ENCODE results near the gene ACSS1.

The ACSS1 gene

DNA sequence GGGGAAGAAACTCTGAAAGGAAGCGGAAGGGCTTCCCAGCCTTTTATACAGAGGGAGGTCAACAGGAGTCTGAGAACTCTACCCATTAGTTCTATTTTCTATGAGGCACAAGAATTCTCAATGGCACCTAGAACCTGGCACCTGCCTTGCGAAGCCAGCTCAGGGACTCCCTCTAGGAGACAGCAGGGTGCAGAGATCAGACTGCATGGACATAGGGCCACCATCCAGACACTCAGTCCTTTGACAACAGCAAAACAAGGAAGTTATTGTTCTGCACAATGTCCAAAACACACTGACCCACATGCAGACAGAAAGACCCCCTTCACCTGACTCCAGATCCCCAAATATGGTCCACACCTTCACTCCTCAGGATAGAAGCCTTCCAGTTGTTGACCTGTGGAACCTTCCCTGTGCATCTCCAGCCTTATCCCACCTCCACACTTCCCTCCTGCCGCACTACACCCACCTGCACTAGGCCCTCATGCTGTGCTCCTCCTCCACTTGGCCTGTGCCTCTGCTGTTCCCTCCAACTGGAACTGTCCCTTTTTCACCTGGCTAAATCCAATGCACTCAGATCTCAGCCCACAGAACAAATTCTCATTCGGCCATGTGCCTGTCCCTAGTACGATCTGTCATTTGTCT, 27.8 kb downstream of the ACSS1 start:
- DNase-seq = no peak

DNA sequence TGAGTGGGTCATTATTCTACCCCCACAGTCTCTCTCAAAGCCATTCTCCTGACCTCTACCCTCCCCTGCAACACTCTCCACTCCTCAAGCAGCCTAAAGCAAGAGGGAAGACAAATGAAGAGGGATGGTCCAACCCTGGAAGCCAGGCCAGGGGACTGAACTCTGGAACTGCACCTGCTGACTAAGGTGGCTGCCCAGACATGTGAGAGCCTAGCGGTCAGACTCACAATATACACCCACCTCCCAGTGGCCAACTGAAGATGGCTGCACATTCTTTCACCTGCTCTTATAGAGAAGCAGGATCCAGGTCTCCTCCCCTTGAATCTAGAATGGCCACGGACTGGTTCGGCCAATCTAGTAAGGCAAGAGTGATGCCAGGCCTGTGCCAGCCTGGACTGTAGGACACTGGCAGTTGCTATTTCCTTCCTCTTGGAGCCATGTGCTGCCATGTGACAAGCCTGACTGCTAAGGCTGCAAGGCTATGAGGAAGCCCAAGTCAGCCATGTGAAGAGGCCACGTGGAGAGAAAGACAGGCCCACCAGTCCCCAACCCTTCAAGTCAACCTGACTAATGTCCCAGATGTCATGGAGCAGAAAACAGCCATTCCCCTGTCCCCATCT, 31.8 kb downstream of the ACSS1 start:
- DNase-seq = no peak

DNA sequence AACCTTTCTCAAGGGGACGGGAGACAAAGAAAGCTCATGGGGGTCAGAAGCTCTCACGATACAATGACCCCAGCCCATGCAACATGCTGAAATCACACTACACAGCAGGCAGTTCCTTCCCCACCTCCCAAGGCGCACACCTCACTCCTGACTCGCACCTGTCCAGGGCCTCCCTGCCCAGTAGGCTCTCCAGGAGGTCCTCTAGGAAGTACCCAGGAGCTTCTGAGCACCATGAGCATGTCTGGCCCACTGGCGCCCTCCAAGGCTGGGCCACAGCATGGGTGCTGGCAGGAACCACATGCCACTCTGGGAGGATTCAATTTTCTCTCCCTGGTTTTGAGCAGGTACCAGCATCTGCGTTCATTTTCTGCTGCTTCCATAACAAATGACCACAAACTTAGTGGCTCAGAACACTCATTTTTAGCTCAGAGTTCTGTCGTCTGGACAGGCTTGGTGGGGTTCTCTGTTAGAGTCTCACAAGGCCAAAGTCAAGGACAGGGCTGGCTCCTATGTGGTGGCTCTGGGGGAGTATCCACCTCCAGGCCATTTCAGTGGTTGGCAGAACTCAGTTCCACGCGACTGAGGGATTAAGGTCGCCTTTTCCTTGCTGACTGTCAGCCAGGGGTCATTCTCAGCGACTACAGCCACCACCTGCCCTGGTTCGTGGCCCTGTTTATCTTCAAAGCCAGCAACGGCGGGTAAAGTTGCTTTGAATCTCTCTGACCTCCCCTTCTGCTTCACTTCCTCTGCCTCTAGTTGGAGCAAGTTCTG, 32.7 kb downstream of the ACSS1 start:
- DNase-seq = no peak

DNA sequence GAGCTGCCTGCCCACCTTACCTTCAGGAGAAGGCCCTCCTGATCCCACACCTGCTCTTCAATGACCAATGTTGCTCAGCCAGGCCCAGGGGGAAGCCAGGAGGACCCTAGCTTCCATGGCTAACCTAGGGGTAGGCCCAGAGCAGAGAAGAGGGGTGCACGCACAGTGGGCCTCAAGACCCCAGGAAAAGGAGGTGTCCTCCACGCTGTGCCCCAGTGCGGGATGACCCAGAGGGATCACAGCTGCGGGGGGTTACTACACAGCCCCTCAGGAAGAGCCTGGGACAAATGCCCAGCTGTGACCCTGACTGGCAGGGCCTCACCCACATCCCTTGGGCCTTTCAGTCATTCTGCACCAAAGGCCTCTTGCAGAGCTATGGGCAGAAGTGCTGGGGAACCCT, 33.8 kb downstream of the ACSS1 start:
- no peak for DNase-seq

DNA sequence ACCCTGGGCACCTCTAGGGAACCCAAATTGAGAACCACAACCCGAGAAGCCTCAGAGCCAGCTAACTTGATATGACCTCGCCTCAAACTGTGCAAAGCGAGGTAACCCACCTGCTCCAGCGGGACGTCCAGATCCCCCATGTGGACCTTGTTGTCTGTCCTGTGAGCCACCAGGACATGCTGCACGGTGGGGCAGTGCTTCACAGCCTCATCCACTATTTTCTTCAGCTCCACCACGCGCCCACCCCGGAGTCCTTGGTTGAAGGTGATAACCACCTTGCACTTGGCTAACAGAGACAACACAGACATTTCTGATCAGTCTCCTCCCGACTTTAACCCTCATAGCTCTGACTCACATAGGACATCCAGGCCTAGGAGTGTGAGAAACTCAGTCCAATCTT, 34.6 kb downstream of the ACSS1 start:
- DNase-seq = no peak

DNA sequence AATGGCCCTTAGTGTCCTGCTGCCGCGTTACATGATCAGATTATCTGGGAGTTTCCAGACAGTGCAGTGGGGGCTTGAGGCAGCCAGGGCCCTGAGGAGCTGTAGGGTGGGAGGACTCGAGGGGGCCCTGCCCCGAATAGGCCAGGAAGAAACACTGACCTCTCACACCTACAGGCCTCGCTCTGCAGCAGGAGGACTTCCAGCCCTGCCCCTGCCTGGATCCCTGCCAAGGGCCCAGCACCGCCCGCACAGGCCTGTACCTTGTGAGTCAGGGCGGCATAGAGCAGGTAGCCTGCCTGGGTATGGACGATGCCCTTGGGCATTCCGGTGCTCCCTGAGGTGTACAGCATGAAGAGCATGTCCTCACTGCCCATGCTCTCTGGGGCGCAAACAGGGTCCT, 35.3 kb downstream of the ACSS1 start:
- DNase-seq = peak; percentile 66

DNA sequence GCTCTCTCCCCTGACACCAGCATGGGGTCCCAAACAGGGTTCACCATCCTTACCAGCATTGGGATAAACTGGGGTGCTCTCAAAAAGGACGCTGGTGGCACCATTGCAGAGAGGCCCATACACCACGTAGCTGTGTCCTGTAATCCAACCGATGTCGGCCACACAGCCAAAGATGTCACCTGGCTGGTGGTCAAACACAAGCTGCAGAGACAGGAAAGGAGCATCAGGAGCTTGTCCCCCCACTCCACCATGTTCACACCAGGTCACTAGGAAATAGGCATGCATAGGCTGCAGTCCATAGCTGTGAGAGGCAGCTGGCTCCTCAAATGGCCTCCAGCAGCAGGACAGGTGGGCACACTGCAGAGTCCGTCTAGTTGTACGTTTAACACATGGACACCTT, 36.6 kb downstream of the ACSS1 start:
- DNase-seq = no peak

DNA sequence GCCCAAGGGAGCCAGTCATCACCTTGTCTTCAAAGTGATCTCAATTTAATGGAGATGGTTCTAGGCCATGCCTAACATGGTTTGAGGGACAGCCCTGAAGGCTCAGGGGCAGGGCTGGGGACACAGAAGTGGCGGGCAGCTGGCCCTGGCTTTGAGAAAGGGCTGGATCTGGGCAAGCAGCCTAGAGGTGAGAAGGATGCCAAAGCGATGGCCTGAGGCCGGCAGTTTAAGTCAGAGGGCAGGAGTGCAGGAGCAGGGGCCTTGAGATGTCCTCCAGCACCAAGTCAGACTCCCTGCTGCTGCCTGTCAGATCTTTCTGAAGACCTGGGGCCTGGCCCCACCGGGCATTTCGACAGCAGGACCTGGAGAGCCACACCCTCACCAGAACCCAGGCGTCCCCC, 37.0 kb downstream of the ACSS1 start:
- no peak for DNase-seq

DNA sequence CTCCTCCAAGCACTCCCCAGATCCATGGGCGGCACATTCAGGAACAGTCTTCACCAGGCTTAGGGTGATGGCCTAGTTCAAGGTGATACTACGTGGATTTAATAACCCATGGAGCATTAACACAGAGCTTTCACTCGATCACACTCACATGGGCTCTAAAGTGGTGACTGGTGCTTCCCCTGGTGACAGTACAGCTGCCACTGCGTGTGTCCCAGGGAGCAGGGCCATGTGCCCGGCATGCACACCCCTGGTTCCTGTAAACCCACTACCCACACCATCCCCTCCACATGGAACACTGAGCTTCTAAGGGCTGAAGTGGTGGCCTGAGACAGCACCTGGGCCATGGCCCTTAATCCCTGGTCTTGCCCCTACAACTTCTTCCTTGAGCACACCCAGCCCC, 37.6 kb downstream of the ACSS1 start:
- no peak for DNase-seq

DNA sequence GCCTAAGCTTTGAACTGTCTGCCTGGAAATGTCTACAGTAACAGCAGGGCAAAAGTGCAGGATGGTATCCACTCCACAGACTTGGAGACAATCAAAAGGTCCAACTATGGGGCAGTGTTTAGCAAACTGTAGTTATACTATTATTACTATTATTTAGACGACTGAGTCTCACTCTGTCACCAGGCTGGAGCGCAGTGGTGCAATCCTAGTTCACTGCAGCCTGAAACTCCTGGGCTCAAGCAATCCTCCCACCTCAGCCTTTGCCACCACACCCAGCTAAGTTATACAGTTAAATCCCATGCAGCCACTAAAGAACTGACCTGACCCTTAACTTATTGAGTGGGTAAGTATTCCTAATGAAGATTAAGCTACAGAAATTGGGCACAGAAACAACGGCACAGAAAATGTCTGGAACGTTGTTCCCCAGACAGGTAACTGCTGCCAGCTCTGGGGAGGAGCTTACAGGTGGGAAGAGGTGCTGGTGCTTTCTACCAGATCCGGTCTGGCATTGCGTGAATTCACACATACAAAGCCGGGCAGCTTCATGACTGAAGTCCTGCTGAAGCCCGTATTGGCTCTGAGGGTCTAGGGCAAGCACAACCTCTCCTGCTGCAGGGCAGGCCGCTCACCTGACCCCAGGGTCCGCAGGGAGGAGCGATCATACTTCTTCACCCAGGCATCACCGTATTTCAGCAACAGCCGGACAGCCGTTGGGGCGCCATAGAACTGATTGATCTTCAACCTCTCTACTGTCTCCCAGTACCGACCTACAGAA, 38.4 kb downstream of the ACSS1 start:
- no peak for DNase-seq

DNA sequence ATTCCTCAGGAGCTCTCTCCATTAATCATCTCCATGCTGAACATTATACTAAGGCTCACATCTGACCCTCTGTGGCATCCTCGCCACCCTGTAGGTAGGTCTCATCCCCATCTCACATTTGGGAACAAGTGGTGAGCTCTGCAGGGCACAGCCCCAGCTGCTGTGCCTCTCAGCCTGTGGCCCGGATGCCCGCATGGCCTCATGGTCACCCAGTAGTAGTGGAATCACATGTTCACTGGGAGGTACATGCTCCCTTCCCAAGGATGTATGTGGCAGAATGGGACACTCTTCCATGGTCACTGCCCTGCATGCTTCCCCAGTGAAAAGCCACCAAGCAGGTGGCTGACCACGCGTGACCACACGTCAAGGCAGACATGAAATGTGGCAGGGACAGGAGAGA, 39.1 kb downstream of the ACSS1 start:
- DNase-seq = no peak

DNA sequence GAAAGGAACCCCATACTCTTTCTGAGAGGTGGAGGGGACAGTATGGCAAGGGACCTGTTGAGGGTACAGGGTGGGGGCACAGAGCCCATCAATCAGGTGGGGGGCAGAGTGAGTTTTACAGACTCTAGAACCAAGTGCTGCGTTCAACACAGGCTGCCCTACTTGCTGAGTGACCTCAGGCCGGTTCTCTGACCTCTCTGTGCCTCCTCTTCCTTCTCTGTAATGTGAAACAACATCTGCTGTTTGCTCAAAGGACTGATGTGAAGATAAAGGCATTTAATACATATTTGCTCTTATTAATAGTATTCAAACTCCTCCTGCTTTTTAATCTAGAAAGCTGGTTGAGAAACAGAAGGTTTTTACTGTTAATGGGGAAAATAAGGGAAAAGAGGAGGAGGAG, 39.5 kb downstream of the ACSS1 start:
- DNase-seq = no peak

DNA sequence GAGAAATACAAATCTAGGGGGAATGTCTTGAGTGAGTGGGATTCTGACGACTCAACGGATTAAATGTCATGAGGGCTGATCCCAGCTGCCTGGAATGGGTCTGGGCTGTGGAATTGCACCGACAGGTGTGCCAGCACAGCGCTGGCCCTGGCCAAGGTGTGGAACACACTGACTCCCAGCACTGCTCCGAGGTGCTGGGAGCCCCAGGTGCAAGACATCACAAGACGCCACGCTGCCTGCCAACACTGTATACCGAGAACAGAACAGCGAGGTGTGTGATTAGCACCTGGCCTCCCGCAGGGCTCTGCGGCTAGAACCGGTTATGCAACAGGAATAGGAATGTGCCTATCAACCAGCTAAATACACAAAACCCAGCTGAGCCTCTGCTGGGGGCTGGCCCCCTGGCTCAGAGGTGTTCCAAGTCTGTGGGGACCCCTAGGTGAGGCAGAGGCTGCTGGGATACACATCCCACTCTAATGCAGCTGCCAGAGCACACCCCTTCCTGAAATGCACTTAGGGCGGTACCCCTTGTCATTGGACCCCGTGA, 40.6 kb downstream of the ACSS1 start:
- DNase-seq = peak; percentile 99

DNA sequence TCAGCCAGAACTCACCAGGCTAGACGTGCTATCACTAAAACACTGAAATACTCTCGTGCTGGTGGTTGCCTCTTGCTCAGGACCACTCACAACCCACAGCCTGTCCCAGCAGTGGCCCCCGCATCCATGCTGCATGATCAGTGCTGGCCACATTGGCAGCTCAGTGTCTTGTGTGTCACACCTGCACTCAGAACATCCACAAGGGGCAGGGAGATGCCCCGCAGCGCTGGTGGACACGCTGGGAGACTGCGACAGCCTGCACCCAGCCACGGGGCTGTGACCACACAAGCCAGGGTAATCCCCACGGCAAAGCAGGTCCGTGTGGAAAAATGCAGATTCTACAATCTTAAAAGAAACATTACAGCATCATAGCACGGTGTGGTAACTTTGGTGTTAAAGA, 41.5 kb downstream of the ACSS1 start:
- DNase-seq = no peak

DNA sequence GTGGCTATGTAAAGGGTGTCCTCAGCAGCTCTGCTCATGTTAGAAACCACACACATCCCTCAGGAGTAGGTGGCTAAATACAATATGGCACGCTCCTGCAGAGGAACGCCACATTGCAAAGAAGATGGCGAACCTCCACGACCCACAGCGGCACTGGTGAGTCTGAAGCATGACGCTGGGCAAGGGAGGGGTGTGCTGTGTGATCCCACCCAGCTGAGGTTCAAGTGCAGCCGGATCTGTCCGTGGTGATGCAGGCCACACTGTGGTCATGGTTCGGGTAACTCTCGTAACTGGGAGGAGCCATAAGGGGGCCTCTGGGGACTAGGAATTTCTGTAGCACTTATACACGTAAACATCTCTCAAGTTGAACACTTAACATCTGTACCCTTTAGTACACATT, 42.0 kb downstream of the ACSS1 start:
- DNase-seq = peak; percentile 78

DNA sequence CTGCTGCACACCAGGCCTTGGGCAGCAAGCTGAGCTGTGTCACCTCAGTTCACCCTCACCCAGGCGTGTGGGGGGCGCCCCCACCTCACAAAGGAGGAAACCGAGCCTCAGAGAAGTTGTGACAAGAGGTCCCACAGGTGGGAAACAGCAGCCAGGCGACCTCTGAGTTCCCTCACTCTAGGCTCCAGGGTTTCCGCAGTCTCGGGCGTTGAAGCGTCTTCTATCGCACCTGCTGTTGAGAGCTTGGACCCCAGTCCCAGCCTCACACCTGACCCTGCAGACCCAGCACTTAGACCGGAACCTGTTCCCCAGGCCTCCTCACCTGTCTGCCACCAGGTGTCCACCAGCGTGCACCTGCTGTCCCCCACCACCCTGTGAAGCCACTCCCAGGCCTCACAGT, 43.1 kb downstream of the ACSS1 start:
- DNase-seq = peak; percentile 86

DNA sequence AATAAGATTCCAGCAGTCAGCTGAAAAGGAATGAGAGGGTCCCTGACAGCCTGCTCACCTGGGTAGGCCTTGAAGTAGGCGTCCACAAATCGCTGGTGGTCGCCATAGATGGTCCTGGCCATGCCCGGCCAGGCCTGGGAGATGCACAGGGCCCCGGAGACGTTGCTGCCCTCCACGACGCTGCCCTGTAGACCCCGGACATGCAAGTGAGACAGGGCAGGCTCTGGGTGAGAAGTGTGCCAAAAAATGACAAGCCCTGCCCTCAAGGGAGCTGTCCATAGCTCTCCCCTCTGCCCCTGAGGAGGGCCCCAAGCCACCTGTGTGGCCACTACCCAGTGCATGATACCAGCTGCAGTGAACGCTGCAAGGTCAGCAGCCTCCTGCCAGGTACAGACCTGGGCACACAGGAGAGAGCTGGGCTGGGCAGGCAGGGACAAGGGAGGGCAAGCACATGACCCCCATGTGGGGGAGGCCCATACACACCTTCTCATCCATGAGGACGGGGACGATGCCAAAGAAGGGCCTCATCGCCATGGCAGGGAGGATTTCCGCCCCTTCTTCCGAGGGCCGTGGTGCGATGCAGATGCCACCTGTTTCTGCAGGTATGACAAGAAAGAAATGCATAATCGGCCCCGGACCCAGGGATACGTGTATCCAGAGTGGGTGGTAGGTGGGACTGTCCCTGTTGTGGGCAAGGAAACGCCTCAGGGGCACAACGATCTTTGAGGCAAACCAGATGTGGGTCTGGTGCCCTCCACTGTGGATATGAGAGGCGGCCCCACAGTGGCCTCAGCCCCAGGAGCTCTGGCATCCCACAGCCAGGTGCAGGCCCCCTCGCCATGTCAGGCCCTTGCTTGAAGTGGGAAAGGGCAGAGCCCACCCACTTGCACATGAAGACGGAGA, 44.2 kb downstream of the ACSS1 start:
- DNase-seq = no peak

DNA sequence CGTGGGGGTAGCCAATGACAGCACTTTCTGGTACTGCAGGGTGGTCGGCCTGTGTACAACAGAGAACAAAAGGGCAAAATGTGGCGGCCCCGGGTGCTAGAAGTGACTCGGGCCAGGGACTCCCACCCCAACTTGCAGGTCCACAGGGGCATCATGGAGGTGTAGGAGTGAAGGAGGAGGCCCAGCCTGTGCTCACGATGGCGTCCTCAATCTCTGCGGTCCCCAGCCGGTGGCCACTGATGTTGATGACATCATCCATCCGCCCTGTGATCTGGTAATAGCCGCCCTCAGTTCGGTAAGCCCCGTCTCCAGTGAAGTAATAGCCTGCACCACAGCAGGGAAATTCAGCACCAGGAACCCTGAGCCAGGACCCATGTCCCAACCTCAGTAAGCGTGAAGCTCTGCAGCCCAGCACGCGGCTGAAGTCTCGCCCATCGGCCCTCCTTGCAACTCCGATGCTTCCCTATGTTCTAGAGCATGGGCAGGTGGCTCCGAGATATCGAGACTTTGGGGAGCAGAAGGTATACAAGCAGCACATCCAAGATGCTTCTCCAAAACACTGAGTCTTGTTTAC, 45.2 kb downstream of the ACSS1 start:
- no peak for DNase-seq

DNA sequence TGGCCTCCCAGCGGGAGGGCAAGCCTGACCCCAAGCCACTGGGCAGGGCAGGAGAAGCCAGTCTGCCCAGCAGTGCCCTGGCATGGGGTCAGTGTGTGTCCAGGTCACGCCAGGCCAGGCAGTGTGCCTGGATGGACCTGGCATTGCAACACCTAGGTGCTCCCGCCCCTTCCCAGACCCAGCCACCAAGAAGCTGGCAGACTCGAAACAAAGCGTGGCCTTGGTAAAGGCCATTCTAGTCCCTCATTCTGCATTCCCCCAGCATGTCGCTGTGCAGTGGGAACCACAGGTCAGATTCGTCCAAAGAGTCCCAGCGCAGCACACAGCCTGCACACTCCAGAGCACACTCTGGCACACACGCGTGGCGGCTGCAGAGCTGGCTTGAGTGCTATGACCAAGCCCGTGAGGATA, 46.1 kb downstream of the ACSS1 start:
- DNase-seq = no peak

DNA sequence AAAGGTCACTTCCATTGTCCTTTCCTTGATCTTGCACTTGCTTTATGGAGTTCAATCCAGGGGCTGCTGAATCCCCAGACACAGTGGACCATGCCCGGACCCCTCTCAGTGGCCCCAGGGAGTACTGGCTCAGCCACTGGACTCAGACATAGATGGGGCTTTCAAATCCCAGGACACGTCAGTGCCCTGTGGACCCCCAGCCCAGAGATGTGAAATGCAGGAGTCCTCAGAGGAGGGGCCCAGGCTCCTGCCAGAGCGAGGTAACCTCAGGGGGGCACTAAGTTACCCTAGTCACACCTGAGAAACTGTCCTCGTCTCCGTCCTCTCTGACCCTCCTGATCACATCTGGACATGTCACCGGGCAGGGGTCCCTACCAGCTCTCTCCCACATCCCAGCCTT, 46.7 kb downstream of the ACSS1 start:
- DNase-seq = no peak

DNA sequence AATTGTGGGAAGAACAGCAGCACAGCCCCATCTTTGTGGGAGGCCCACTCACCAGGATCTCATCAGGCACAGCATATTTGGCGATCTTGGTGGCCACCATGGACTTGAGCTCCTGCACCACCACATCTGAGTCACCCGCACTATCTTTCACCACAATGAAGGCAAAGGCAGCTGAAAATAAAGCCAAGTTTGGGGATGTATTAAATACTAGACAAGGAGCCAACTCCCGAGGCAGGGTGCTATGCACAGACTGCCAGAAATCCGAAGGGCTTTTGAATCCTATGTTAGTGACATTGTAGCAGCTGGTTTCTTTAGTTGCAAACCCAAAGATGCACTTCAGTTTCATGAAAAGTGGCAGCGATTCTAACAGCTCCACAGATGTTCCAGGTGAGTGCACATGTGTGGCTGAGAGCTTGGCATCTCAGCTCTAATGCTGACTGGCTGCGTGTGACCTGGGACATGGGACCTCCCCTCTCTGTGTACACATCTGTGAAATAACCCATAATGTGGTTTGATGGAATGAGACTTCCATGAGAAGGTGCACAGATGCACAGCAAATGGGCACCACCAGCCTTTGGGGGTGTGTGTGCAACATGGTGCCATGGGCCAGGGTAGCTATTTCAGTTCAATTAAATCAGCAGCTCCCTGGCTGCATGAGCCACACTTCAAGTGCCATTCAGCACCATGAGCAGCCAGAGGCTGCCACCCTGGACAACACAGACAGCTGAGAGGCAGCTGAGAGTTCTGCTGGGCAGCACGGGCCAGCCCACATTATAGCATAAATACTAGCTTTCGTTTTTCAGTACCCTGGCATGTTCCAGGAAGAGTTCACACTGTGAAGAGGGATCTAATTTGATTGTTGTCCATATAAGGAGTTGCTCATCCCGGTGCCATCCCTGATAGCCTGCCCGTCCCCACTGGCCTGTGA, 48.5 kb downstream of the ACSS1 start:
- DNase-seq = peak; percentile 94

Data from NCI-H510A treated with DMSO at 0.1 percent for 48 hours (cell line).